Duodenal mucosa (tissue), 2 donors: ENCODE measurements around the gene DTX3.
A peak's percentile ranks its signal among the peaks of the same experiment; 100 is the strongest.
"Not testable (repeated sequence)": the region's sequence is repeated elsewhere in the genome, so short reads cannot be mapped to it uniquely, and the experiment has no call there.

Experiments
- H3K27ac ChIP-seq: one replicate; pipeline ENCODE4 v1.7.0; 2013; ENCODE audit warnings: low read depth, low read length
- H3K27me3 ChIP-seq, 2 donors: one replicate each; pipeline ENCODE4 v1.7.0; 2013; ENCODE audit warnings: low read length in 2 of 2, control low read depth in 1 of 2; ENCODE audit not compliant: insufficient read depth in 2 of 2, control insufficient read depth in 1 of 2
- H3K36me3 ChIP-seq, 2 donors: one replicate each; pipeline ENCODE4 v1.7.0; 2013; ENCODE audit warnings: low read length in 2 of 2, control low read depth in 1 of 2; ENCODE audit not compliant: insufficient read depth in 2 of 2, control insufficient read depth in 1 of 2
- H3K4me1 ChIP-seq, 2 donors: one replicate each; pipeline ENCODE4 v1.7.0; 2013; ENCODE audit warnings: low read length in 2 of 2, control low read depth in 1 of 2; ENCODE audit not compliant: insufficient read depth in 2 of 2, control insufficient read depth in 1 of 2
- H3K4me3 ChIP-seq, 2 donors: one replicate each; pipeline ENCODE4 v1.7.0; 2013; ENCODE audit warnings: low read length in 2 of 2, low read depth in 1 of 2
- H3K9ac ChIP-seq, 2 donors: one replicate each; pipeline ENCODE4 v1.7.0; 2013; ENCODE audit warnings: low read length in 2 of 2, low read depth in 1 of 2
- H3K9me3 ChIP-seq, 2 donors: one replicate each; pipeline ENCODE4 v1.7.0; 2013; ENCODE audit warnings: low read length in 2 of 2, control low read depth in 1 of 2; ENCODE audit not compliant: control insufficient read depth in 1 of 2

Gene DTX3

GRCh38 chr12:57604454-57604991 is at the start of gene DTX3:
TSS of gene DTX3 (plus strand) at chr12:57604824. CDS start at chr12:57606518, 1,694 bp downstream.
- Histone ChIP-seq H3K4me3 (peak within 1 kb of the TSS; percentile 76 to 82), H3K27me3 (peaks cover 3 to 9% of the 10 kb centered on the region in 2 donors), H3K9ac (peak within 1 kb of the TSS; percentile 57 to 70), H3K9me3 (no peaks in the 10 kb centered on the region), H3K36me3 (peaks cover 11 to 29% of the 10 kb centered on the region in 2 donors), H3K27ac (peak within 1 kb of the TSS; percentile 56), H3K4me1 (peaks cover 12 to 17% of the 10 kb centered on the region in 2 donors)

DNA sequence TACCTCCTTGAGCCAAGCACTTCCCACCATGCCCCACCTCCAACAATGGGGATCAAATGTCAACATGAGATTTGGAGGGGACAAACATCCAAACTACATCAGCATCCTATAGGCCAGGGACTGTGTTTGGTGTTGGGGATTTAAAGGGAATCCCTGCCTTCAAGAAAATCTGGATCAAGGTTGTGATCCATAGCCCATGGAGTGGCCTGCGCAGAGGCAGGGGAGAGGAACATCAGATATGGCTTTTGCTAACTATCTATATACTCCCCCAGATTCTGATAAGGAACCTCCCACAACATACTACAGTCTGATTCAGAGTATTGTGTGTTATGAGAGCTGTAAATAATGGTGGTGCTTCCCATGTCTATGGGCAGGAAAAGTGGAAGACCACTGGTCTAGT is 49.7 kb upstream of the DTX3 start:
- H3K27ac ChIP-seq: no peak overlapping the region
- no peak overlapping the region for H3K4me3 ChIP-seq
- H3K27me3 ChIP-seq: peaks cover 16 to 21% of the 10 kb centered on the region in 2 donors
- H3K9ac ChIP-seq: no peak overlapping the region
- H3K4me1 ChIP-seq: no peaks in the 10 kb centered on the region
- no peaks in the 10 kb centered on the region for H3K9me3 ChIP-seq
- no peaks in the 10 kb centered on the region for H3K36me3 ChIP-seq

DNA sequence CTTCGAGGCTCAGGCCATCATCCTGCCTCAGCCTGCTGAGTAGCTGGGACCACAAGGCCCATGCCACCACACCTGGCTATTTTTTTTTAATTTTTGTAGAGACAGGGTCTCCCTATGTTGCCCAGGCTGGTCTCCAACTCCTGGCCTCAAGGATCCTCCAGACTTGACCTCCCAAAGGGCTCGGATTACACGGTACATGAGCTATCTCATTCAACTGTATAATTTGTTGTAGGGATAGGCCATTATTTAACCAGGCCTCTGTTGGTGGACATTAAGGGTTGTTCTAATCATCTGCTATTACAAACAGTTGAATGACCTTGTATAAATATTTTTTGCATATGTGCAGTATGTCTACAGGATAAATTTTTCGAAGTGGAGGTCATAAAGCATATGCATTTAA is 45.8 kb upstream of the DTX3 start:
- Histone ChIP-seq H3K4me1 (no peaks in the 10 kb centered on the region), H3K36me3 (no peaks in the 10 kb centered on the region), H3K27me3 (peaks cover 0 to 8% of the 10 kb centered on the region in 2 donors), H3K4me3 (no peak overlapping the region), H3K9me3 (no peaks in the 10 kb centered on the region), H3K27ac (no peak overlapping the region), H3K9ac (no peak overlapping the region)

GRCh38 chr12:57560516-57560915 is 44.1 kb upstream of the DTX3 start:
- no peak overlapping the region for H3K27ac ChIP-seq
- no peaks in the 10 kb centered on the region for H3K9me3 ChIP-seq
- no peak overlapping the region for H3K4me3 ChIP-seq
- no peaks in the 10 kb centered on the region for H3K4me1 ChIP-seq
- no peak overlapping the region for H3K9ac ChIP-seq
- no peaks in the 10 kb centered on the region for H3K36me3 ChIP-seq
- peaks cover 0 to 5% of the 10 kb centered on the region in 2 donors for H3K27me3 ChIP-seq

DNA sequence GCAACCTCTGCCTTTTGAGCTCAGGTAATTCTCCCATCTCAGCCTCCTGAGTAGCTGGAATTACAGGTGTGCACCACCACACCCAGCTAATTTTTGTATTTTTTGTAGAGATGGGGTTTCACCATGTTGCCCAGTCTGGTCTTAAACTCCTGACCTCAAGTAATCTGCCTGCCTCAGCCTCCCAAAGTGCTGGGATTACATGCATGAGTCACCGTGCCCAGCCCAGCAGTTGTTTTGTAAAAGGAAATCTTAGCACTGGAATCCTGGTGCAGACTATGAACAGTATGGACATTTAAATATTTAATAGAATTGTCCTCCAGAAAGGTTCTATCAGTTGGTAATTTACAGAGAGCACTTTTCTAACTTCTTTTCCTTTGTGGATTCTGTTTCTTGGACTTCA is 43.5 kb upstream of the DTX3 start:
- H3K27ac ChIP-seq, H3K9me3 ChIP-seq, H3K9ac ChIP-seq, H3K4me3 ChIP-seq, H3K36me3 ChIP-seq, H3K27me3 ChIP-seq, H3K4me1 ChIP-seq: not testable (repeated sequence)

GRCh38 chr12:57563358-57563757 is 41.3 kb upstream of the DTX3 start:
- Histone ChIP-seq H3K4me3 (no peak overlapping the region), H3K36me3 (no peaks in the 10 kb centered on the region), H3K27me3 (peaks cover 0 to 5% of the 10 kb centered on the region in 2 donors), H3K9ac (no peak overlapping the region), H3K4me1 (no peaks in the 10 kb centered on the region), H3K9me3 (no peaks in the 10 kb centered on the region), H3K27ac (no peak overlapping the region)

GRCh38 chr12:57564178-57564740 is 40.4 kb upstream of the DTX3 start:
- H3K9me3 ChIP-seq: no peaks in the 10 kb centered on the region
- no peaks in the 10 kb centered on the region for H3K4me1 ChIP-seq
- H3K27ac ChIP-seq: no peak overlapping the region
- H3K27me3 ChIP-seq: peaks cover 0 to 5% of the 10 kb centered on the region in 2 donors
- H3K9ac ChIP-seq: no peak overlapping the region
- H3K4me3 ChIP-seq: no peak overlapping the region
- no peaks in the 10 kb centered on the region for H3K36me3 ChIP-seq

DNA sequence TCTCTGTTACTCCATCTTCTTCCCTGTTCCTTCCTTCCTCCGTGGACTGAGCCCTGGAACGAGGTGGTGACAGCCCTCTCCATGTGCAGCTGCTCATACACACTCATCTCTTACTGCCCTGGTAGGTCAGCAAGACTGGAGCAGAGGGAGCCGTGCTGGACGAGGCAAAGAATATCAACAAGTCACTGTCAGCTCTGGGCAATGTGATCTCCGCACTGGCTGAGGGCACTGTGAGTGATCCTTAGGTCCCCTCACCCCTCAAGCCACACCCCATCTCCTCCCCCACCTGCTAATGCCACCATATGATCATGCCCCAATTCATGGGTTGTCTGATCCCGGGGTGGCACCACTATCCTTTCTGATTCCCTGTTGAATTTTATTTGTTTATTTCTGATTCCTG is 35.8 kb upstream of the DTX3 start:
- Histone ChIP-seq H3K27ac (no peak overlapping the region), H3K27me3 (no peaks in the 10 kb centered on the region), H3K9ac (no peak overlapping the region), H3K9me3 (no peaks in the 10 kb centered on the region), H3K4me3 (no peak overlapping the region), H3K4me1 (no peaks in the 10 kb centered on the region), H3K36me3 (no peaks in the 10 kb centered on the region)

DNA sequence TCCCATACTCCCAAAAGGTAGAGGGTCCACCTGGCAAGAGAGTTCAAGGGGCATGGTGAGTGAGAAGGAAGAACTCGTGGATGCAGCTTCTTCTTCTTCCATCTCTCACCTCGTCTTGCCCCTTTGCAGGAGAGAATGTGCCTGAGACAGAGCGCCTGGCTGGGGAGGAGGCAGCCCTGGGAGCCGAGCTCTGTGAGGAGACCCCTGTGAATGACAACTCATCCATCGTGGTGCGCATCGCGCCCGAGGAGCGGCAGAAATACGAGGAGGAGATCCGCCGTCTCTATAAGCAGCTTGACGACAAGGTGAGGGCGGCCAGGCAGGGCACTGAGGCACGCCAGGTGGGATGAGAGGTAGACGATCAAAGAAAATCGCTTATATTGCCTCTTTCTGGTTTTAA is 34.8 kb upstream of the DTX3 start:
- H3K9ac ChIP-seq: no peak overlapping the region
- no peaks in the 10 kb centered on the region for H3K4me1 ChIP-seq
- H3K4me3 ChIP-seq: no peak overlapping the region
- no peaks in the 10 kb centered on the region for H3K9me3 ChIP-seq
- no peaks in the 10 kb centered on the region for H3K27me3 ChIP-seq
- H3K27ac ChIP-seq: no peak overlapping the region
- no peaks in the 10 kb centered on the region for H3K36me3 ChIP-seq

GRCh38 chr12:57570438-57570837 is 34.2 kb upstream of the DTX3 start:
- not testable (repeated sequence) for H3K4me3 ChIP-seq, H3K27ac ChIP-seq, H3K27me3 ChIP-seq, H3K36me3 ChIP-seq, H3K4me1 ChIP-seq, H3K9me3 ChIP-seq, H3K9ac ChIP-seq
